Activated naive CD8-positive, alpha-beta T cell treated with anti-CD3 and anti-CD28 coated beads, Interleukin-2, amount 50 U/mL, for 24 hours (primary cell): ENCODE data around the gene SIPA1L3.
"Not testable (repeated sequence)": the region's sequence is repeated elsewhere in the genome, so short reads cannot be mapped to it uniquely, and the experiment has no call there.

Experiments
- ATAC-seq: fragments of 150-1000 bp; cut with Tn5 transposase; one replicate; pipeline ENCODE4 v1.10.0; 2021
- DNase-seq: peaks from one replicate; pipeline ENCODE4 v3.0.0; 2021
- H3K27ac Mint-ChIP-seq: one replicate; pipeline ENCODE4 v1.8.0; 2021; ENCODE audit warnings: mild to moderate bottlenecking, mixed read lengths
- H3K27me3 Mint-ChIP-seq: one replicate; pipeline ENCODE4 v1.8.0; 2021; ENCODE audit warnings: mixed read lengths
- H3K36me3 Mint-ChIP-seq: one replicate; pipeline ENCODE4 v1.8.0; 2021; ENCODE audit warnings: low read depth, mixed read lengths
- H3K4me1 Mint-ChIP-seq: one replicate; pipeline ENCODE4 v1.8.0; 2021; ENCODE audit warnings: mixed read lengths
- H3K4me3 Mint-ChIP-seq: one replicate; pipeline ENCODE4 v1.8.0; 2021; ENCODE audit warnings: mild to moderate bottlenecking, moderate library complexity, mixed read lengths
- H3K9me3 Mint-ChIP-seq: one replicate; pipeline ENCODE4 v1.8.0; 2021; ENCODE audit warnings: mixed read lengths

The SIPA1L3 gene

GRCh38 chr19:37899453-37899852, 7.6 kb upstream of the SIPA1L3 start:
- Mint-ChIP-seq H3K4me3 (no peak overlapping the region), H3K36me3 (no peaks in the 10 kb centered on the region), H3K4me1 (peaks cover 3% of the 10 kb centered on the region), H3K27ac (no peak overlapping the region), H3K9me3 (no peaks in the 10 kb centered on the region), H3K27me3 (no peaks in the 10 kb centered on the region)
- ATAC-seq (no peak), DNase-seq (no peak)

- Mint-ChIP-seq H3K4me1 (peaks cover 3% of the 10 kb centered on the region), H3K9me3 (no peaks in the 10 kb centered on the region), H3K4me3 (no peak overlapping the region), H3K27ac (no peak overlapping the region), H3K27me3 (no peaks in the 10 kb centered on the region), H3K36me3 (no peaks in the 10 kb centered on the region)
- DNase-seq (no peak), ATAC-seq (no peak)
Observed at GRCh38 chr19:37899966-37900365, 7.0 kb upstream of the SIPA1L3 start.

GRCh38 chr19:37902668-37903067, 4.3 kb upstream of the SIPA1L3 start:
- Mint-ChIP-seq H3K4me1 (peaks cover 14% of the 10 kb centered on the region), H3K27ac (no peak overlapping the region), H3K27me3 (no peaks in the 10 kb centered on the region), H3K4me3 (no peak overlapping the region), H3K36me3 (no peaks in the 10 kb centered on the region), H3K9me3 (no peaks in the 10 kb centered on the region)
- DNase-seq (peak; percentile 86), ATAC-seq (peak; percentile 41)

GRCh38 chr19:37903096-37903495, 3.9 kb upstream of the SIPA1L3 start:
- H3K27me3 Mint-ChIP-seq: no peaks in the 10 kb centered on the region
- no peak overlapping the region for H3K27ac Mint-ChIP-seq
- H3K4me1 Mint-ChIP-seq: peaks cover 17% of the 10 kb centered on the region

GRCh38 chr19:37905946-37906868, 801 bp upstream of the SIPA1L3 start, which contains the start of gene WDR87:
WDR87 (minus strand) TSS chr19:37906594; CDS start chr19:37898239, 8,355 bp downstream.
- Mint-ChIP-seq H3K27me3 (no peaks in the 10 kb centered on the region), H3K4me1 (peaks cover 30% of the 10 kb centered on the region), H3K9me3 (no peaks in the 10 kb centered on the region), H3K4me3 (peak within 1 kb of the TSS; percentile 84), H3K27ac (peak within 1 kb of the TSS; percentile 83), H3K36me3 (no peaks in the 10 kb centered on the region)
- DNase-seq (peak; percentile 47), ATAC-seq (peak; percentile 3)

More at GRCh38 chr19:37903096-37903495, 3.9 kb upstream of the SIPA1L3 start:
- ATAC-seq (no peak), DNase-seq (no peak)
- no peaks in the 10 kb centered on the region for H3K36me3 Mint-ChIP-seq
- no peaks in the 10 kb centered on the region for H3K9me3 Mint-ChIP-seq
- no peak overlapping the region for H3K4me3 Mint-ChIP-seq

GRCh38 chr19:37907735-37908455, 887 bp downstream of the SIPA1L3 start:
- H3K27ac Mint-ChIP-seq: peak overlapping the region; percentile 31
- no peak for DNase-seq

GRCh38 chr19:37909661-37910199, 2.7 kb downstream of the SIPA1L3 start:
- no peak for DNase-seq
- no peak overlapping the region for H3K4me3 Mint-ChIP-seq
- H3K9me3 Mint-ChIP-seq: no peaks in the 10 kb centered on the region
- H3K27ac Mint-ChIP-seq: no peak overlapping the region
- no peaks in the 10 kb centered on the region for H3K27me3 Mint-ChIP-seq
- H3K36me3 Mint-ChIP-seq: no peaks in the 10 kb centered on the region
- ATAC-seq: no peak
- peaks cover 34% of the 10 kb centered on the region for H3K4me1 Mint-ChIP-seq

More at GRCh38 chr19:37907735-37908455, 887 bp downstream of the SIPA1L3 start:
- no peak for ATAC-seq
- Mint-ChIP-seq H3K27me3 (no peaks in the 10 kb centered on the region), H3K36me3 (no peaks in the 10 kb centered on the region), H3K9me3 (no peaks in the 10 kb centered on the region), H3K4me1 (peaks cover 30% of the 10 kb centered on the region), H3K4me3 (peak overlapping the region; percentile 84)

- ATAC-seq: no peak
- Mint-ChIP-seq H3K27ac (no peak overlapping the region), H3K27me3 (no peaks in the 10 kb centered on the region), H3K36me3 (peaks cover 10% of the 10 kb centered on the region), H3K9me3 (no peaks in the 10 kb centered on the region), H3K4me3 (no peak overlapping the region), H3K4me1 (peaks cover 27% of the 10 kb centered on the region)
- no peak for DNase-seq
Observed at GRCh38 chr19:37914908-37915307, 7.9 kb downstream of the SIPA1L3 start.

GRCh38 chr19:37920591-37921450, 13.8 kb downstream of the SIPA1L3 start:
- Mint-ChIP-seq H3K27me3 (no peaks in the 10 kb centered on the region), H3K9me3 (no peaks in the 10 kb centered on the region), H3K4me3 (no peak overlapping the region), H3K27ac (peak overlapping the region; percentile 15), H3K36me3 (peaks cover 13% of the 10 kb centered on the region), H3K4me1 (peaks cover 29% of the 10 kb centered on the region)
- no peak for ATAC-seq
- DNase-seq: no peak

GRCh38 chr19:37924573-37924972, 17.6 kb downstream of the SIPA1L3 start:
- H3K4me3 Mint-ChIP-seq, ATAC-seq, H3K27me3 Mint-ChIP-seq, H3K9me3 Mint-ChIP-seq, H3K27ac Mint-ChIP-seq, H3K36me3 Mint-ChIP-seq, DNase-seq: not testable (repeated sequence)
- peaks cover 41% of the 10 kb centered on the region for H3K4me1 Mint-ChIP-seq

GRCh38 chr19:37925212-37925611, 18.2 kb downstream of the SIPA1L3 start:
- Mint-ChIP-seq H3K4me1 (peaks cover 38% of the 10 kb centered on the region), H3K27ac (no peak overlapping the region)

GRCh38 chr19:37926255-37926654, 19.2 kb downstream of the SIPA1L3 start:
- Mint-ChIP-seq H3K27me3 (no peaks in the 10 kb centered on the region), H3K4me3 (no peak overlapping the region), H3K9me3 (no peaks in the 10 kb centered on the region), H3K27ac (no peak overlapping the region), H3K4me1 (peaks cover 33% of the 10 kb centered on the region), H3K36me3 (peaks cover 4% of the 10 kb centered on the region)
- no peak for ATAC-seq
- no peak for DNase-seq

More at GRCh38 chr19:37925212-37925611, 18.2 kb downstream of the SIPA1L3 start:
- no peak for DNase-seq
- H3K27me3 Mint-ChIP-seq: no peaks in the 10 kb centered on the region
- no peaks in the 10 kb centered on the region for H3K9me3 Mint-ChIP-seq
- ATAC-seq: no peak
- H3K4me3 Mint-ChIP-seq: no peak overlapping the region
- peaks cover 6% of the 10 kb centered on the region for H3K36me3 Mint-ChIP-seq

- ATAC-seq: no peak
- Mint-ChIP-seq H3K27ac (no peak overlapping the region), H3K27me3 (no peaks in the 10 kb centered on the region), H3K4me1 (peaks cover 33% of the 10 kb centered on the region), H3K9me3 (no peaks in the 10 kb centered on the region), H3K36me3 (peaks cover 4% of the 10 kb centered on the region), H3K4me3 (no peak overlapping the region)
- no peak for DNase-seq
Observed at GRCh38 chr19:37926711-37927110, 19.7 kb downstream of the SIPA1L3 start.
